HEK293 (cell line): ENCODE results near the gene ITGB1.

ENCODE experiments used
- CTCF ChIA-PET: fragments of 350-600 bp; formaldehyde crosslinking; extraction: SDS; loops from one replicate; lab custom pipeline; 2021; ENCODE audit warnings: antibody characterized with exemption; lab: Yijun Ruan, JAX
- POLR2A ChIA-PET: fragments of 300-600 bp; formaldehyde crosslinking; extraction: SDS; loops from one replicate; lab custom pipeline; 2020; ENCODE audit warnings: antibody characterized with exemption, inconsistent platforms; lab: Yijun Ruan, JAX
- H3K27ac ChIP-seq: fragments of 200-500 bp; sonication (Bioruptor generic); 2 replicates; pipeline ENCODE4 v1.5.1; 2014; ENCODE audit warnings: low read depth, low read length, control low read depth, inconsistent platforms; ENCODE audit errors: extremely low read depth
- H3K36me3 ChIP-seq, 2 experiments: fragments of 200-500 bp in 1 of 2; sonication (Bioruptor generic) in 1 of 2; 1 replicate in 1 of 2; 2 replicates in 1 of 2; pipeline ENCODE4 v1.5.1; 2014 to 2017; ENCODE audit warnings: inconsistent platforms in 2 of 2, low read length in 2 of 2; ENCODE audit not compliant: control insufficient read depth in 2 of 2, insufficient read depth in 1 of 2
- H3K4me1 ChIP-seq: fragments of 200-500 bp; sonication (Bioruptor generic); 2 replicates; pipeline ENCODE4 v1.5.1; 2014; ENCODE audit warnings: mild to moderate bottlenecking, low read length, inconsistent platforms; ENCODE audit not compliant: control insufficient read depth, insufficient read depth
- H3K4me3 ChIP-seq: 2 replicates; pipeline ENCODE4 v1.5.1; 2011; ENCODE audit warnings: low read depth, mild to moderate bottlenecking, control low read depth, low read length, moderate library complexity
- H3K9me3 ChIP-seq: fragments of 200-500 bp; sonication (Bioruptor generic); 2 replicates; pipeline ENCODE4 v1.5.1; 2014; ENCODE audit warnings: low read depth, low read length, inconsistent platforms; ENCODE audit not compliant: control insufficient read depth, insufficient read depth
- FEZF1 ChIP-seq: fragments of 450-650 bp; formaldehyde crosslinking; IDR thresholded peaks from 2 replicates; pipeline ENCODE4 v1.5.1; 2016; ENCODE audit warnings: missing biosample characterization, missing genetic modification characterization
- GLI2 ChIP-seq: fragments of 450-650 bp; formaldehyde crosslinking; IDR thresholded peaks from 2 replicates; pipeline ENCODE4; 2017; ENCODE audit warnings: missing biosample characterization, missing genetic modification characterization, low read depth, borderline replicate concordance
- IKZF3 ChIP-seq: fragments of 450-650 bp; IDR thresholded peaks from 2 replicates; pipeline ENCODE4 v1.5.0; 2018; ENCODE audit warnings: missing biosample characterization, mild to moderate bottlenecking, missing genetic modification characterization, moderate library complexity
- OSR2 ChIP-seq: fragments of 450-650 bp; formaldehyde crosslinking; IDR thresholded peaks from 2 replicates; pipeline ENCODE4 v1.5.1; 2016; ENCODE audit warnings: missing biosample characterization, missing genetic modification characterization
- PRDM1 ChIP-seq: fragments of 450-650 bp; formaldehyde crosslinking; IDR thresholded peaks from 2 replicates; pipeline ENCODE4; 2016; ENCODE audit warnings: missing biosample characterization, missing genetic modification characterization
- SCRT1 ChIP-seq: fragments of 450-650 bp; formaldehyde crosslinking; IDR thresholded peaks from 2 replicates; pipeline ENCODE4 v1.5.1; 2016; ENCODE audit warnings: missing biosample characterization, missing genetic modification characterization, borderline replicate concordance
- SP7 ChIP-seq: fragments of 450-650 bp; formaldehyde crosslinking; IDR thresholded peaks from 2 replicates; pipeline ENCODE4 v1.5.1; 2016; ENCODE audit warnings: missing biosample characterization, missing genetic modification characterization
- TCF7L2 ChIP-seq: IDR thresholded peaks from 2 replicates; pipeline ENCODE4 v1.6.1; 2011; ENCODE audit warnings: low read depth, mild to moderate bottlenecking, inconsistent platforms, low read length, moderate library complexity, borderline replicate concordance
- TRIM28 ChIP-seq: IDR thresholded peaks from 2 replicates; pipeline ENCODE4 v1.6.1; 2011; ENCODE audit warnings: low read length, control low read depth, borderline replicate concordance
- ZBTB17 ChIP-seq: fragments of 450-650 bp; formaldehyde crosslinking; IDR thresholded peaks from 2 replicates; pipeline ENCODE4 v1.5.1; 2016; ENCODE audit warnings: missing biosample characterization, missing genetic modification characterization
- ZEB2 ChIP-seq: fragments of 450-650 bp; formaldehyde crosslinking; IDR thresholded peaks from 2 replicates; pipeline ENCODE4 v1.5.1; 2016; ENCODE audit warnings: missing biosample characterization, missing genetic modification characterization
- ZNF114 ChIP-seq: fragments of 450-650 bp; formaldehyde crosslinking; IDR thresholded peaks from 2 replicates; pipeline ENCODE4 v1.5.0; 2017; ENCODE audit warnings: missing biosample characterization, missing genetic modification characterization
- ZNF121 ChIP-seq: fragments of 450-650 bp; formaldehyde crosslinking; IDR thresholded peaks from 2 replicates; pipeline ENCODE4 v1.5.1; 2016; ENCODE audit warnings: missing biosample characterization, missing genetic modification characterization
- ZNF366 ChIP-seq: fragments of 450-650 bp; formaldehyde crosslinking; conservative IDR thresholded peaks from 2 replicates; pipeline ENCODE4 v1.5.1; 2016; ENCODE audit warnings: missing biosample characterization, missing genetic modification characterization
- ZNF558 ChIP-seq: fragments of 450-650 bp; formaldehyde crosslinking; IDR thresholded peaks from 2 replicates; pipeline ENCODE4 v1.5.1; 2016; ENCODE audit warnings: missing biosample characterization, missing genetic modification characterization
- ZNF610 ChIP-seq: fragments of 450-650 bp; formaldehyde crosslinking; IDR thresholded peaks from 2 replicates; pipeline ENCODE4 v1.5.1; 2016; ENCODE audit warnings: missing biosample characterization, missing genetic modification characterization, borderline replicate concordance
- ZNF639 ChIP-seq: fragments of 450-650 bp; formaldehyde crosslinking; IDR thresholded peaks from 2 replicates; pipeline ENCODE4 v1.5.1; 2016; ENCODE audit warnings: missing biosample characterization, missing genetic modification characterization
- ZNF747 ChIP-seq: fragments of 450-650 bp; formaldehyde crosslinking; IDR thresholded peaks from 2 replicates; pipeline ENCODE4 v1.5.1; 2016; ENCODE audit warnings: missing biosample characterization, missing genetic modification characterization
- ZNF76 ChIP-seq: fragments of 450-650 bp; formaldehyde crosslinking; IDR thresholded peaks from 2 replicates; pipeline ENCODE4; 2016; ENCODE audit warnings: low read depth, missing biosample characterization, missing genetic modification characterization, borderline replicate concordance
- ZNF837 ChIP-seq: fragments of 450-650 bp; formaldehyde crosslinking; IDR thresholded peaks from 2 replicates; pipeline ENCODE4 v1.5.1; 2016; ENCODE audit warnings: missing biosample characterization, missing genetic modification characterization
- ZNF843 ChIP-seq: fragments of 450-650 bp; formaldehyde crosslinking; IDR thresholded peaks from 2 replicates; pipeline ENCODE4 v1.5.1; 2016; ENCODE audit warnings: missing biosample characterization, missing genetic modification characterization
- ZSCAN16 ChIP-seq: fragments of 450-650 bp; formaldehyde crosslinking; IDR thresholded peaks from 2 replicates; pipeline ENCODE4 v1.5.1; 2016; ENCODE audit warnings: missing biosample characterization, missing genetic modification characterization
- ZXDB ChIP-seq: fragments of 450-650 bp; formaldehyde crosslinking; IDR thresholded peaks from 2 replicates; pipeline ENCODE4 v1.5.1; 2016; ENCODE audit warnings: missing biosample characterization, missing genetic modification characterization
- TF ChIP-seq, protein P1 (sequence below): fragments of 450-650 bp; formaldehyde crosslinking; IDR thresholded peaks from 2 replicates; pipeline ENCODE4 v1.5.1; 2017; ENCODE audit warnings: missing biosample characterization, missing genetic modification characterization
- TF ChIP-seq, protein P2 (sequence below): fragments of 450-650 bp; formaldehyde crosslinking; IDR thresholded peaks from 2 replicates; pipeline ENCODE4 v1.5.1; 2016; ENCODE audit warnings: missing biosample characterization, missing genetic modification characterization
- TF ChIP-seq, protein P3 (sequence below): fragments of 450-650 bp; formaldehyde crosslinking; IDR thresholded peaks from 2 replicates; pipeline ENCODE4 v1.5.1; 2016; ENCODE audit warnings: missing biosample characterization, missing genetic modification characterization
- TF ChIP-seq, protein P4 (sequence below): fragments of 450-650 bp; IDR thresholded peaks from 2 replicates; pipeline ENCODE4 v1.5.1; 2018; ENCODE audit warnings: missing biosample characterization, mild to moderate bottlenecking, missing genetic modification characterization

Gene ITGB1

GRCh38 chr10:32950591-32951108, 7.4 kb downstream of the ITGB1 start:
- Histone ChIP-seq H3K27ac (peak overlapping the region; percentile 35), H3K9me3 (no peaks in the 10 kb centered on the region), H3K36me3 (no peaks in the 10 kb centered on the region), H3K4me1 (peaks cover 31% of the 10 kb centered on the region), H3K4me3 (peak overlapping the region; percentile 23)
- POLR2A ChIA-PET, result interaction anchor here (0.6 to 7.2 kb wide), 2 partner anchors 9 to 30 kb away, joined by 3 to 44 read pairs; no protein-coding TSS in a partner anchor
- CTCF ChIA-PET, result interaction anchor here (0.6 to 0.7 kb wide), 2 partner anchors 52 to 155 kb away, joined by 3 read pairs; no protein-coding TSS in a partner anchor
- TF ChIP-seq SCRT1 (tag by site-specific recombination), result peak; percentile 40; the same call in 1 of the 2 replicates
- peak; percentile 23; the same call in 1 of the 2 replicates for TF ChIP-seq GLI2 (tag by site-specific recombination)
- TF ChIP-seq, protein P1, sequence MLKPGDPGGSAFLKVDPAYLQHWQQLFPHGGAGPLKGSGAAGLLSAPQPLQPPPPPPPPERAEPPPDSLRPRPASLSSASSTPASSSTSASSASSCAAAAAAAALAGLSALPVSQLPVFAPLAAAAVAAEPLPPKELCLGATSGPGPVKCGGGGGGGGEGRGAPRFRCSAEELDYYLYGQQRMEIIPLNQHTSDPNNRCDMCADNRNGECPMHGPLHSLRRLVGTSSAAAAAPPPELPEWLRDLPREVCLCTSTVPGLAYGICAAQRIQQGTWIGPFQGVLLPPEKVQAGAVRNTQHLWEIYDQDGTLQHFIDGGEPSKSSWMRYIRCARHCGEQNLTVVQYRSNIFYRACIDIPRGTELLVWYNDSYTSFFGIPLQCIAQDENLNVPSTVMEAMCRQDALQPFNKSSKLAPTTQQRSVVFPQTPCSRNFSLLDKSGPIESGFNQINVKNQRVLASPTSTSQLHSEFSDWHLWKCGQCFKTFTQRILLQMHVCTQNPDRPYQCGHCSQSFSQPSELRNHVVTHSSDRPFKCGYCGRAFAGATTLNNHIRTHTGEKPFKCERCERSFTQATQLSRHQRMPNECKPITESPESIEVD, result peak; percentile 76; the same call in 1 of the 2 replicates
- TF ChIP-seq ZNF114 (tag by site-specific recombination), result no peak
- TF ChIP-seq ZNF639 (tag by site-specific recombination), result no peak
- TF ChIP-seq ZNF558 (tag by site-specific recombination), result 0 out of 2 replicates have a peak, but pooled peaks have one; percentile 13
- peak; percentile 75 for TF ChIP-seq ZNF843 (tag by site-specific recombination)
- TF ChIP-seq ZNF76 (tag by site-specific recombination), result no peak
- 0 out of 2 replicates have a peak, but pooled peaks have one; percentile 33 for TF ChIP-seq ZBTB17 (tag by site-specific recombination)
- TF ChIP-seq, protein P2, sequence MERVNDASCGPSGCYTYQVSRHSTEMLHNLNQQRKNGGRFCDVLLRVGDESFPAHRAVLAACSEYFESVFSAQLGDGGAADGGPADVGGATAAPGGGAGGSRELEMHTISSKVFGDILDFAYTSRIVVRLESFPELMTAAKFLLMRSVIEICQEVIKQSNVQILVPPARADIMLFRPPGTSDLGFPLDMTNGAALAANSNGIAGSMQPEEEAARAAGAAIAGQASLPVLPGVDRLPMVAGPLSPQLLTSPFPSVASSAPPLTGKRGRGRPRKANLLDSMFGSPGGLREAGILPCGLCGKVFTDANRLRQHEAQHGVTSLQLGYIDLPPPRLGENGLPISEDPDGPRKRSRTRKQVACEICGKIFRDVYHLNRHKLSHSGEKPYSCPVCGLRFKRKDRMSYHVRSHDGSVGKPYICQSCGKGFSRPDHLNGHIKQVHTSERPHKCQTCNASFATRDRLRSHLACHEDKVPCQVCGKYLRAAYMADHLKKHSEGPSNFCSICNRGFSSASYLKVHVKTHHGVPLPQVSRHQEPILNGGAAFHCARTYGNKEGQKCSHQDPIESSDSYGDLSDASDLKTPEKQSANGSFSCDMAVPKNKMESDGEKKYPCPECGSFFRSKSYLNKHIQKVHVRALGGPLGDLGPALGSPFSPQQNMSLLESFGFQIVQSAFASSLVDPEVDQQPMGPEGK (tag by site-specific recombination), result 0 out of 2 replicates have a peak, but pooled peaks have one; percentile 13
- TF ChIP-seq ZEB2 (tag by site-specific recombination), result 0 out of 2 replicates have a peak, but pooled peaks have one; percentile 38
- TF ChIP-seq, protein P3, sequence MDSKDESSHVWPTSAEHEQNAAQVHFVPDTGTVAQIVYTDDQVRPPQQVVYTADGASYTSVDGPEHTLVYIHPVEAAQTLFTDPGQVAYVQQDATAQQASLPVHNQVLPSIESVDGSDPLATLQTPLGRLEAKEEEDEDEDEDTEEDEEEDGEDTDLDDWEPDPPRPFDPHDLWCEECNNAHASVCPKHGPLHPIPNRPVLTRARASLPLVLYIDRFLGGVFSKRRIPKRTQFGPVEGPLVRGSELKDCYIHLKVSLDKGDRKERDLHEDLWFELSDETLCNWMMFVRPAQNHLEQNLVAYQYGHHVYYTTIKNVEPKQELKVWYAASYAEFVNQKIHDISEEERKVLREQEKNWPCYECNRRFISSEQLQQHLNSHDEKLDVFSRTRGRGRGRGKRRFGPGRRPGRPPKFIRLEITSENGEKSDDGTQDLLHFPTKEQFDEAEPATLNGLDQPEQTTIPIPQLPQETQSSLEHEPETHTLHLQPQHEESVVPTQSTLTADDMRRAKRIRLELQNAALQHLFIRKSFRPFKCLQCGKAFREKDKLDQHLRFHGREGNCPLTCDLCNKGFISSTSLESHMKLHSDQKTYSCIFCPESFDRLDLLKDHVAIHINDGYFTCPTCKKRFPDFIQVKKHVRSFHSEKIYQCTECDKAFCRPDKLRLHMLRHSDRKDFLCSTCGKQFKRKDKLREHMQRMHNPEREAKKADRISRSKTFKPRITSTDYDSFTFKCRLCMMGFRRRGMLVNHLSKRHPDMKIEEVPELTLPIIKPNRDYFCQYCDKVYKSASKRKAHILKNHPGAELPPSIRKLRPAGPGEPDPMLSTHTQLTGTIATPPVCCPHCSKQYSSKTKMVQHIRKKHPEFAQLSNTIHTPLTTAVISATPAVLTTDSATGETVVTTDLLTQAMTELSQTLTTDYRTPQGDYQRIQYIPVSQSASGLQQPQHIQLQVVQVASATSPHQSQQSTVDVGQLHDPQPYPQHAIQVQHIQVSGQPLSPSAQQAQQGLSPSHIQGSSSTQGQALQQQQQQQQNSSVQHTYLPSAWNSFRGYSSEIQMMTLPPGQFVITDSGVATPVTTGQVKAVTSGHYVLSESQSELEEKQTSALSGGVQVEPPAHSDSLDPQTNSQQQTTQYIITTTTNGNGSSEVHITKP, result peak; percentile 12
- TF ChIP-seq OSR2, result peak; percentile 52; the same call in 1 of the 2 replicates
- TF ChIP-seq ZNF747 (tag by site-specific recombination), result no peak
- TF ChIP-seq PRDM1 (tag by site-specific recombination), result peak; percentile 74
- TF ChIP-seq, protein P4, sequence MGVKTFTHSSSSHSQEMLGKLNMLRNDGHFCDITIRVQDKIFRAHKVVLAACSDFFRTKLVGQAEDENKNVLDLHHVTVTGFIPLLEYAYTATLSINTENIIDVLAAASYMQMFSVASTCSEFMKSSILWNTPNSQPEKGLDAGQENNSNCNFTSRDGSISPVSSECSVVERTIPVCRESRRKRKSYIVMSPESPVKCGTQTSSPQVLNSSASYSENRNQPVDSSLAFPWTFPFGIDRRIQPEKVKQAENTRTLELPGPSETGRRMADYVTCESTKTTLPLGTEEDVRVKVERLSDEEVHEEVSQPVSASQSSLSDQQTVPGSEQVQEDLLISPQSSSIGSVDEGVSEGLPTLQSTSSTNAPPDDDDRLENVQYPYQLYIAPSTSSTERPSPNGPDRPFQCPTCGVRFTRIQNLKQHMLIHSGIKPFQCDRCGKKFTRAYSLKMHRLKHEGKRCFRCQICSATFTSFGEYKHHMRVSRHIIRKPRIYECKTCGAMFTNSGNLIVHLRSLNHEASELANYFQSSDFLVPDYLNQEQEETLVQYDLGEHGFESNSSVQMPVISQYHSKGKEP (tag by site-specific recombination), result 0 out of 2 replicates have a peak, but pooled peaks have one; percentile 21
- peak; percentile 57 for TF ChIP-seq FEZF1 (tag by site-specific recombination)
- peak; percentile 98 for TF ChIP-seq ZSCAN16 (tag by site-specific recombination)
- peak; percentile 84; the same call in 1 of the 2 replicates for TF ChIP-seq TCF7L2
- no peak for TF ChIP-seq ZNF121 (tag by site-specific recombination)
- TF ChIP-seq IKZF3 (tag by site-specific recombination), result peak; percentile 81
- TF ChIP-seq SP7 (tag by site-specific recombination), result peak; percentile 99
- TF ChIP-seq ZNF610, result 0 out of 2 replicates have a peak, but pooled peaks have one; percentile 29
- peak; percentile 52; the same call in 1 of the 2 replicates for TF ChIP-seq ZXDB
- TF ChIP-seq ZNF366 (tag by site-specific recombination), result peak; percentile 37
- no peak for TF ChIP-seq ZNF837
- TF ChIP-seq TRIM28, result 0 out of 2 replicates have a peak, but pooled peaks have one; percentile 67
